ENCODE data around the gene BBS2.

- peak; percentile 31 to 72 (median 56) for TF ChIP-seq CTCF (IDR thresholded peaks at IDR 0.05)
- no peak for TF ChIP-seq POLR2A (IDR thresholded peaks at IDR 0.05)
- TF ChIP-seq POLR2AphosphoS5 (IDR thresholded peaks at IDR 0.05) = no peak
- TF ChIP-seq EP300 (IDR thresholded peaks at IDR 0.05) = no peak
Measured at GRCh38 chr16:56513972-56514371, 5.9 kb downstream of the BBS2 start.

Measured in upper lobe of left lung (tissue), 4 donors.